GM15510 (cell line): ENCODE measurements around the gene INHBB.

Experiments
- POLR2A ChIP-seq: IDR thresholded peaks from 3 replicates; pipeline ENCODE4 v1.6.1; 2011; ENCODE audit warnings: borderline replicate concordance; ENCODE audit not compliant: insufficient read length; ENCODE audit errors: extremely low read depth

Gene INHBB

GRCh38 chr2:120375251-120376020, 29.5 kb downstream of the INHBB start:
- TF ChIP-seq POLR2A, result no peak

GRCh38 chr2:120376101-120376500, 30.2 kb downstream of the INHBB start:
- TF ChIP-seq POLR2A, result no peak

GRCh38 chr2:120376679-120377640, 31.0 kb downstream of the INHBB start:
- TF ChIP-seq POLR2A, result no peak

- TF ChIP-seq POLR2A, result no peak
Measured at GRCh38 chr2:120378605-120379004, 32.7 kb downstream of the INHBB start.

GRCh38 chr2:120379916-120380893, 34.3 kb downstream of the INHBB start:
- TF ChIP-seq POLR2A, result no peak

GRCh38 chr2:120381192-120381591, 35.3 kb downstream of the INHBB start:
- no peak for TF ChIP-seq POLR2A

GRCh38 chr2:120381661-120382060, 35.7 kb downstream of the INHBB start:
- no peak for TF ChIP-seq POLR2A

GRCh38 chr2:120382541-120383144, 36.7 kb downstream of the INHBB start:
- no peak for TF ChIP-seq POLR2A

GRCh38 chr2:120383191-120383590, 37.3 kb downstream of the INHBB start:
- TF ChIP-seq POLR2A, result no peak

GRCh38 chr2:120383631-120384340, 37.9 kb downstream of the INHBB start:
- TF ChIP-seq POLR2A, result no peak

- TF ChIP-seq POLR2A, result no peak
Measured at GRCh38 chr2:120384486-120385354, 38.8 kb downstream of the INHBB start.

- no peak for TF ChIP-seq POLR2A
Measured at GRCh38 chr2:120385355-120386127, 39.6 kb downstream of the INHBB start.
